ENCODE results near the gene DENND5A. TPM values are rescaled to one million over a fixed set of nuclear protein-coding genes. Genes with fewer than 3 reads are reported as not detected.

The DENND5A gene
- total RNA-seq, 3 donors from 2014 or later = 63.5 to 124 (median 118) TPM

DNA sequence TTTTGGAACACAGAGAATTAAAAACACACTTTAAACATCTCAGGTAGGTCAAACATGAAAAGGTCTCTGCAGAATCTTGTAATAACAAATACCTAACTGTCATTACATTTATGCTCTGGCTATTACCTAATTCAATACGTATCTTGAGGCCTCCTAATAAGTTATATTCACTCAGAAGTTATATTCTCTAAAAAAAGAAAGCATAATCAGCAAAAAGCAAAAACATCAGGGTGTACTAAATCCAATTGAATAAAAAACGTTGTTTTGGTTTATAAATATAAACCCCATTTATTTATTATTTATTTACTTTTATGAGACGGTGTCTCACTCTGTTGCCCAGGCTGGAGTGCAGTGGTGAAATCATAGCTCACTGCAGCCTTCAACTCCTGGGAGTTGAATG, 39.0 kb upstream of the DENND5A start:
- intact Hi-C loops (cut with DNase I; ENCODE audit: low total_unique reads) = no loop called here
- Histone ChIP-seq H3K4me3 (no peak overlapping the region), H3K9me3 (no peaks in the 10 kb centered on the region), H3K4me1 (no peaks in the 10 kb centered on the region), H3K27me3 (no peaks in the 10 kb centered on the region), H3K36me3 (no peaks in the 10 kb centered on the region), H3K27ac (no peak overlapping the region)
- DNase-seq (ENCODE audit: low spot score in 2 of 2) = no peak
- TF ChIP-seq POLR2AphosphoS5 (IDR thresholded peaks at IDR 0.05) (no peak), POLR2A (IDR thresholded peaks at IDR 0.05) (no peak)
- TF ChIP-seq, protein P1, sequence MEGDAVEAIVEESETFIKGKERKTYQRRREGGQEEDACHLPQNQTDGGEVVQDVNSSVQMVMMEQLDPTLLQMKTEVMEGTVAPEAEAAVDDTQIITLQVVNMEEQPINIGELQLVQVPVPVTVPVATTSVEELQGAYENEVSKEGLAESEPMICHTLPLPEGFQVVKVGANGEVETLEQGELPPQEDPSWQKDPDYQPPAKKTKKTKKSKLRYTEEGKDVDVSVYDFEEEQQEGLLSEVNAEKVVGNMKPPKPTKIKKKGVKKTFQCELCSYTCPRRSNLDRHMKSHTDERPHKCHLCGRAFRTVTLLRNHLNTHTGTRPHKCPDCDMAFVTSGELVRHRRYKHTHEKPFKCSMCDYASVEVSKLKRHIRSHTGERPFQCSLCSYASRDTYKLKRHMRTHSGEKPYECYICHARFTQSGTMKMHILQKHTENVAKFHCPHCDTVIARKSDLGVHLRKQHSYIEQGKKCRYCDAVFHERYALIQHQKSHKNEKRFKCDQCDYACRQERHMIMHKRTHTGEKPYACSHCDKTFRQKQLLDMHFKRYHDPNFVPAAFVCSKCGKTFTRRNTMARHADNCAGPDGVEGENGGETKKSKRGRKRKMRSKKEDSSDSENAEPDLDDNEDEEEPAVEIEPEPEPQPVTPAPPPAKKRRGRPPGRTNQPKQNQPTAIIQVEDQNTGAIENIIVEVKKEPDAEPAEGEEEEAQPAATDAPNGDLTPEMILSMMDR (IDR thresholded peaks at IDR 0.05) = no peak

DNA sequence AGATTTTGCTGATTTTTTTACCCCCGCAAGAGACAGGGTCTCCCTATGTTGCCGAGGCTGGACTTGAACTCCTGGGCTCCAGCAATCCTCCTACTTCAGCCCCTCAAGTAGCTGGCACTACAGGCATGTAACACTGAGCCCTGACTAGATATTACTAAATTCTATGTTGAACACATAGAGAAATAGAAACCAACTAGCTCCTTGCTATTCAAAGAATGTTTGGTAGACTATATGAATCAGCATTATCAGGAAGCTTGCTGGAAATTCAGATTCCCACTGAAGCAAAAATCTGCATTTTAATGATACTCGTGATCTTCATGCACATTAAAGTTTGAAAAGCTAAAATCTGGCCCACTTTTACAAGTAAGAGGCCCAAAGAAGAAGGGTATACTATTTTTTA, 37.3 kb upstream of the DENND5A start:
- Histone ChIP-seq H3K36me3 (no peaks in the 10 kb centered on the region), H3K4me1 (no peaks in the 10 kb centered on the region), H3K9me3 (no peaks in the 10 kb centered on the region), H3K27ac (no peak overlapping the region), H3K4me3 (no peak overlapping the region), H3K27me3 (no peaks in the 10 kb centered on the region)
- intact Hi-C loops (cut with DNase I; ENCODE audit: low total_unique reads) = no loop called here
- no peak for DNase-seq (ENCODE audit: low spot score in 2 of 2)
- no peak for TF ChIP-seq POLR2A (IDR thresholded peaks at IDR 0.05)
- TF ChIP-seq POLR2AphosphoS5 (IDR thresholded peaks at IDR 0.05) = no peak

DNA sequence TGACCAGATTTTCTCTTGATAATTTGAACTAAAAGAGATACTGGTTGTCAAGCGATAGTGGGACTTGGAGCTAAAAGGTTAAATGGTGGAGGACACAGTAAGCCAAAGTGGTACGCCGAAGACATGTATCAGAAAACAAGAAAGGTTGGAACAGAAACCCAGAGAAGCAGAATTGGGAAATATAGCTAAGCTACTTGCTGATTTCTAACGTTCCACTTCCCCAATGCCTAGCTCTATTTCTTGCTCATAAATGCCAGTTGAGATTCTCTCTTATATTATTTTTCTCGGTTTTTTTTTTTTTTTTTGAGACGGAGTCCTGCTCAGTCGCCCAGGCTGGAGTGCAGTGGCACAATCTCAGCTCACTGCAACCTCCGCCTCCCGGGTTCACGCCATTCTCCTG, 36.6 kb upstream of the DENND5A start:
- Histone ChIP-seq H3K9me3 (no peaks in the 10 kb centered on the region), H3K4me1 (no peaks in the 10 kb centered on the region), H3K27ac (no peak overlapping the region), H3K36me3 (no peaks in the 10 kb centered on the region), H3K4me3 (no peak overlapping the region), H3K27me3 (no peaks in the 10 kb centered on the region)
- TF ChIP-seq, protein P1 (IDR thresholded peaks at IDR 0.05) = no peak
- TF ChIP-seq POLR2AphosphoS5 (IDR thresholded peaks at IDR 0.05) (no peak), POLR2A (IDR thresholded peaks at IDR 0.05) (no peak)
- intact Hi-C loops (cut with DNase I; ENCODE audit: low total_unique reads) = no loop called here
- DNase-seq (ENCODE audit: low spot score in 2 of 2) = no peak

DNA sequence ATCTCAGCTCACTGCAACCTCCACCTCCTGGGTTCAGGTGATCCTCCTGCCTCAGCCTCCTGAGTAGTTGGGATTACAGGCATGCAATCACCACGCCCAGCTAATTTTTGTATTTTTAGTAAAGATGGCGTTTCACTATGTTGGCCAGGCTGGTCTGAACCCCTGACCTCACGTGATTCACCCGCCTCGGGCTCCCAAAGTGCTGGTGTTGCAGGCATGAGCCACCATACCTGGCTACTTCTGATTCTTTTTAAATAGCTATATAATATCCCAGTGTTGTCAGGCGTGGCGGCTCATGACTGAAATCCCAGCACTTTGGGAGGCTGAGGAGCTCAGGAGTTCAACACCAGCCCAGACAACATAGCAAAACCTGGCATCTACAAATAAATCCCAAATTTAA, 28.5 kb upstream of the DENND5A start:
- intact Hi-C loops (cut with DNase I; ENCODE audit: low total_unique reads) = no loop called here
- TF ChIP-seq, protein P1 (IDR thresholded peaks at IDR 0.05) = no peak
- TF ChIP-seq POLR2AphosphoS5 (IDR thresholded peaks at IDR 0.05) = no peak
- TF ChIP-seq POLR2A (IDR thresholded peaks at IDR 0.05) = no peak
- H3K27me3 ChIP-seq = no peaks in the 10 kb centered on the region
- peaks cover 5% of the 10 kb centered on the region for H3K36me3 ChIP-seq
- H3K9me3 ChIP-seq = no peaks in the 10 kb centered on the region
- H3K27ac ChIP-seq = no peak overlapping the region
- no peak for DNase-seq (ENCODE audit: low spot score in 2 of 2)
- H3K4me3 ChIP-seq = no peak overlapping the region
- H3K4me1 ChIP-seq = no peaks in the 10 kb centered on the region

DNA sequence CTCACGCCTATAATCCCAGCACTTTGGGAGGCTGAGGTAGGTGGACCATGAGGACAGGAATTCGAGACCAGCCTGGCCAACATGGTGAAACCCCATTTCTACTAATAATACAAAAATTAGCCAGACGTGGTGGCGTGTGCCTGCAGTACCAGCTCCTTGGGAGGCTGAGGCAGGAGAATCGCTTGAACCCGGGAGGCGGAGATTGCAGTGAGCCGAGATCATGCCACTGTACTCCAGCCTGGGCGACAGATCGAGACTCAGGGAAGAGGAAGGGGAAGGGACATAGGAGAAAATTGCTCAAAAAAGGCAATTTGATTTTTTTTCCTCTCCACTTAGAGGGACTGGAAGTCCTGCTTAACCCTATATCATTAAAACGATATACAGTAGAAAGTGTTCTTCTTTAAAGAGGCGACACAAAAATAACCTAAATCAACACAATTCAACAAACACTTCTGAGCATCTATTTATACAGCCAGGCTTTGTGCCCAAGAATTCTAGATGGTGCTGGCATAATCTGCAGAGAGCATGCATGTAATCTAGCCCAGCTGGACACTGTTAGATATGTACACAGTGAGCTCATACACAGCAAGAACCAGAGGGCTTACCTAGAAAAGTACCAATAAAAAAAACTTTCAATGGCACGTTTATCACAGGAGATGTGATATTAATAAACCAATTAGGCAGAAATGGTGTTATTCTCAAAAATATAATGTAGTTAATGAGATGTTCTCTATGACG, 20.9 kb upstream of the DENND5A start:
- Histone ChIP-seq H3K27ac (no peak overlapping the region), H3K36me3 (peaks cover 4% of the 10 kb centered on the region), H3K4me1 (no peaks in the 10 kb centered on the region), H3K4me3 (no peak overlapping the region), H3K27me3 (no peaks in the 10 kb centered on the region), H3K9me3 (no peaks in the 10 kb centered on the region)
- intact Hi-C loops (cut with DNase I; ENCODE audit: low total_unique reads) = no loop called here
- no peak for DNase-seq (ENCODE audit: low spot score in 2 of 2)
- TF ChIP-seq POLR2AphosphoS5 (IDR thresholded peaks at IDR 0.05) (no peak), POLR2A (IDR thresholded peaks at IDR 0.05) (no peak)
- TF ChIP-seq, protein P1 (IDR thresholded peaks at IDR 0.05) = no peak
